WTC11 (cell line): ENCODE data around the gene URAD. TPM values are rescaled to one million over a fixed set of nuclear protein-coding genes. Genes with fewer than 3 reads are reported as not detected.

Source experiments
- ATAC-seq: fragments of 200-7000 bp; cut with Tn5 transposase; 2 replicates; pipeline ENCODE4 v1.10.0; 2021; ENCODE audit warnings: mild to moderate bottlenecking, moderate library complexity
- CTCF ChIA-PET: fragments of 300-600 bp; sonication (Branson Sonifier 250); formaldehyde crosslinking; loops from one replicate; lab custom pipeline; 2021; ENCODE audit warnings: antibody characterized with exemption; lab: Charles Lee
- POLR2A ChIA-PET: fragments of 350-600 bp; sonication (Branson Sonifier 250); formaldehyde crosslinking; loops from one replicate; lab custom pipeline; 2021; ENCODE audit warnings: antibody characterized with exemption; lab: Charles Lee
- DNase-seq: peaks from one replicate; pipeline ENCODE4 v3.0.0; 2021; ENCODE audit warnings: low spot score
- H3K27ac Mint-ChIP-seq: 2 replicates; pipeline ENCODE4 v1.8.0; 2021; ENCODE audit warnings: mixed read lengths
- H3K27me3 Mint-ChIP-seq: 2 replicates; pipeline ENCODE4 v1.8.0; 2021; ENCODE audit warnings: low read depth, mild to moderate bottlenecking, moderate library complexity, mixed read lengths
- H3K36me3 Mint-ChIP-seq: 2 replicates; pipeline ENCODE4 v1.8.0; 2021; ENCODE audit warnings: mixed read lengths
- H3K4me1 Mint-ChIP-seq: 2 replicates; pipeline ENCODE4 v1.8.0; 2022; ENCODE audit warnings: mixed read lengths
- H3K4me3 Mint-ChIP-seq: 2 replicates; pipeline ENCODE4 v1.8.0; 2021; ENCODE audit warnings: mild to moderate bottlenecking, moderate library complexity, mixed read lengths
- H3K9me3 Mint-ChIP-seq: 2 replicates; pipeline ENCODE4 v1.8.0; 2021; ENCODE audit warnings: mixed read lengths
- ATF1 ChIP-seq: sonication (generic); formaldehyde crosslinking; IDR thresholded peaks from 2 replicates; pipeline ENCODE4 v1.8.1; 2023; ENCODE audit warnings: mild to moderate bottlenecking, moderate library complexity, missing genetic modification reagents
- CDX4 ChIP-seq: fragments of 250-450 bp; sonication (Bioruptor Pico); IDR thresholded peaks from 2 replicates; pipeline ENCODE4 v1.9.0; 2021; ENCODE audit warnings: moderate library complexity, mild to moderate bottlenecking, inconsistent platforms, borderline replicate concordance
- CREM ChIP-seq: sonication (generic); formaldehyde crosslinking; IDR thresholded peaks from 2 replicates; pipeline ENCODE4 v1.8.1; 2022; ENCODE audit warnings: mild to moderate bottlenecking, missing genetic modification reagents, moderate library complexity
- ESRRA ChIP-seq: sonication (generic); formaldehyde crosslinking; IDR thresholded peaks from 2 replicates; pipeline ENCODE4 v1.8.1; 2022; ENCODE audit warnings: mild to moderate bottlenecking, missing genetic modification reagents, borderline replicate concordance
- FOXK1 ChIP-seq: sonication (generic); formaldehyde crosslinking; IDR thresholded peaks from 2 replicates; pipeline ENCODE4 v1.8.0; 2022; ENCODE audit warnings: mild to moderate bottlenecking, moderate library complexity, missing genetic modification reagents
- FOXP1 ChIP-seq: sonication (generic); formaldehyde crosslinking; IDR thresholded peaks from 2 replicates; pipeline ENCODE4 v1.8.0; 2022; ENCODE audit warnings: missing genetic modification reagents, mild to moderate bottlenecking, moderate library complexity, borderline replicate concordance
- NFATC4 ChIP-seq: fragments of 250-450 bp; sonication (Bioruptor Pico); IDR thresholded peaks from 2 replicates; pipeline ENCODE4 v1.9.0; 2021; ENCODE audit warnings: mild to moderate bottlenecking
- NFYB ChIP-seq: sonication (generic); formaldehyde crosslinking; conservative IDR thresholded peaks from 2 replicates; pipeline ENCODE4 v1.8.0; 2022; ENCODE audit warnings: low read depth, missing genetic modification reagents
- NR1H2 ChIP-seq: sonication (generic); formaldehyde crosslinking; IDR thresholded peaks from 2 replicates; pipeline ENCODE4 v1.9.0; 2021; ENCODE audit warnings: mild to moderate bottlenecking, moderate library complexity, missing genetic modification reagents
- NR2C2 ChIP-seq: sonication (generic); formaldehyde crosslinking; IDR thresholded peaks from 2 replicates; pipeline ENCODE4 v1.8.0; 2022; ENCODE audit warnings: mild to moderate bottlenecking, missing genetic modification reagents
- PRRX2 ChIP-seq: fragments of 250-450 bp; sonication (Bioruptor Pico); IDR thresholded peaks from 2 replicates; pipeline ENCODE4 v1.8.0; 2021; ENCODE audit warnings: mild to moderate bottlenecking
- SOX15 ChIP-seq: fragments of 250-450 bp; sonication (Bioruptor Pico); IDR thresholded peaks from 2 replicates; pipeline ENCODE4 v1.9.0; 2021; ENCODE audit warnings: mild to moderate bottlenecking
- TCF7 ChIP-seq: sonication (generic); formaldehyde crosslinking; IDR thresholded peaks from 2 replicates; pipeline ENCODE4 v1.8.0; 2022; ENCODE audit warnings: mild to moderate bottlenecking, low read depth, missing genetic modification reagents, moderate library complexity
- TEAD4 ChIP-seq: sonication (generic); formaldehyde crosslinking; IDR thresholded peaks from 2 replicates; pipeline ENCODE4 v1.8.0; 2022; ENCODE audit warnings: mild to moderate bottlenecking, missing genetic modification reagents
- ZNF416 ChIP-seq: fragments of 250-450 bp; sonication (Bioruptor Pico); IDR thresholded peaks from 2 replicates; pipeline ENCODE4 v1.9.0; 2021; ENCODE audit warnings: mild to moderate bottlenecking, inconsistent platforms
- ZNF425 ChIP-seq: fragments of 250-450 bp; sonication (Bioruptor Pico); conservative IDR thresholded peaks from 2 replicates; pipeline ENCODE4 v1.9.0; 2021; ENCODE audit warnings: mild to moderate bottlenecking
- total RNA-seq: library from RNA; stranded (reverse); gene quantifications from 3 replicates; pipeline ENCODE4 v1.2.3, GENCODE V29; 2021
- TF ChIP-seq, protein P1 (sequence below): sonication (generic); formaldehyde crosslinking; IDR thresholded peaks from 2 replicates; pipeline ENCODE4 v1.8.0; 2022; ENCODE audit warnings: mild to moderate bottlenecking, missing genetic modification reagents
- TF ChIP-seq, protein P2 (sequence below): sonication (generic); formaldehyde crosslinking; IDR thresholded peaks from 2 replicates; pipeline ENCODE4 v1.8.0; 2022; ENCODE audit warnings: mild to moderate bottlenecking, missing genetic modification reagents
- TF ChIP-seq, protein P3 (sequence below): sonication (generic); formaldehyde crosslinking; IDR thresholded peaks from 2 replicates; pipeline ENCODE4 v1.8.0; 2022; ENCODE audit warnings: mild to moderate bottlenecking, missing genetic modification reagents
- TF ChIP-seq, protein P4 (sequence below): sonication (generic); formaldehyde crosslinking; IDR thresholded peaks from 2 replicates; pipeline ENCODE4 v1.8.0; 2023; ENCODE audit warnings: mild to moderate bottlenecking, missing genetic modification reagents

URAD gene
- total RNA-seq, 1 experiment from 2014 or later = not detected

DNA sequence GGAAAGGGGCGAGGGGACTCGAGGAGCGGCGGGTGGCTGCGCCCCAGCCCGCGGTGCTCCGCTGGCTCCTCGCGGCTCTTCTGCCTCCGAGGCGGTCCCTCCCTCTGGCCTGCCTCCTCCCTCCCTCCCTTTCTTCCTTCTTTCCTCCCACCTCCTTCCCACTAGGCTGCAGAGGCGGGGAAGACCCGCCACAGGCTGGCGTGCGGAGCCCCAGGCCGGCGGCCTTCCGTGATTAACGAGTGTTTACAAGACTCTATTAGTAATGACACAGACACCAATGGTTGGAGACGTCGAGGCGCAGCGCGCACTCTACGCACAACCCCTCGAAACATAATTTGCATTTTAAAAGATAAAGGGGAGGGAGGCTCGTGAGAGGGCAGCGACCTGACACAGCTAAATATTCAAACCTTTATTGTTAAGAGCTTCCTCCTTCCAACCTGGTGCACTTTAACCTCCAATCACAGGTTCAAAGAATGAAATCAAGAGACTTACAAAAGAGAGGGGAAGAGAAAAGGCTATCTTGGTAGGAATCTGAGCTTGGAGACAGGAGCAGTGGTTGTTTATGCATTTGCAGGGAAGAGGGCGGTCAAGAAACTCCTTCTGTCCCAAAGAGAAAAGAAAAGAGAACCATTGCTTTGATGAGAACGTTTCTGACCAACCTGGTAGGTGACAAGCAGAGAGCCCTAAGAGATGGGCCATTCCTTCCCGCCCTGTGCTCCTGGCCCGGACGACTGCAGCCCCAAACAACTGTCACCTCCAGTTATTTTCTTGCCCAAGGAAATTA lies 19.2 kb downstream of the URAD start, which contains the start of gene CDX2:
Gene CDX2 (minus strand): TSS at position 234 of the 784 bp plus-strand sequence. CDS start 309 bp downstream, outside the sequence.
- POLR2A ChIA-PET = no interaction called here
- H3K27me3 Mint-ChIP-seq = peaks cover 100% of the 10 kb centered on the region
- peak within 1 kb of the TSS; percentile 70 for H3K4me3 Mint-ChIP-seq
- no peaks in the 10 kb centered on the region for H3K9me3 Mint-ChIP-seq
- DNase-seq = peak; percentile 52
- peak; percentile 21 for ATAC-seq
- no peaks in the 10 kb centered on the region for H3K36me3 Mint-ChIP-seq
- peaks cover 66% of the 10 kb centered on the region for H3K4me1 Mint-ChIP-seq
- CTCF ChIA-PET = interaction anchor here (1.2 to 6.1 kb wide), 7 partner anchors 8 to 172 kb away, joined by 3 to 53 read pairs (median 15); no protein-coding TSS in a partner anchor
- H3K27ac Mint-ChIP-seq = no peak within 1 kb of the TSS
- TF ChIP-seq, protein P1, sequence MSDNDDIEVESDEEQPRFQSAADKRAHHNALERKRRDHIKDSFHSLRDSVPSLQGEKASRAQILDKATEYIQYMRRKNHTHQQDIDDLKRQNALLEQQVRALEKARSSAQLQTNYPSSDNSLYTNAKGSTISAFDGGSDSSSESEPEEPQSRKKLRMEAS (CRISPR knock-in tag) = peak; percentile 10; the same call in 1 of the 2 replicates
- no peak for TF ChIP-seq CDX4

- CTCF ChIA-PET = interaction anchor here (1.0 to 6.1 kb wide), 11 partner anchors 8 to 606 kb away, joined by 3 to 53 read pairs (median 7); no protein-coding TSS in a partner anchor
These were observed 20.0 kb downstream of the URAD start for GRCh38 chr13:27968316-27969081.

GRCh38 chr13:27967736-27968315 lies 20.7 kb downstream of the URAD start:
- CTCF ChIA-PET = interaction anchor here (0.8 to 6.1 kb wide), 8 partner anchors 9 to 606 kb away, joined by 3 to 53 read pairs (median 4); no protein-coding TSS in a partner anchor
- Mint-ChIP-seq H3K36me3 (no peaks in the 10 kb centered on the region), H3K27me3 (peaks cover 100% of the 10 kb centered on the region), H3K4me3 (peak overlapping the region; percentile 58), H3K4me1 (peaks cover 63% of the 10 kb centered on the region), H3K9me3 (no peaks in the 10 kb centered on the region), H3K27ac (no peak overlapping the region)
- ATAC-seq (no peak), DNase-seq (no peak)
- POLR2A ChIA-PET = no interaction called here
- TF ChIP-seq FOXK1 (CRISPR knock-in tag) = no peak
- TF ChIP-seq ESRRA (CRISPR knock-in tag) = no peak
- TF ChIP-seq, protein P2, sequence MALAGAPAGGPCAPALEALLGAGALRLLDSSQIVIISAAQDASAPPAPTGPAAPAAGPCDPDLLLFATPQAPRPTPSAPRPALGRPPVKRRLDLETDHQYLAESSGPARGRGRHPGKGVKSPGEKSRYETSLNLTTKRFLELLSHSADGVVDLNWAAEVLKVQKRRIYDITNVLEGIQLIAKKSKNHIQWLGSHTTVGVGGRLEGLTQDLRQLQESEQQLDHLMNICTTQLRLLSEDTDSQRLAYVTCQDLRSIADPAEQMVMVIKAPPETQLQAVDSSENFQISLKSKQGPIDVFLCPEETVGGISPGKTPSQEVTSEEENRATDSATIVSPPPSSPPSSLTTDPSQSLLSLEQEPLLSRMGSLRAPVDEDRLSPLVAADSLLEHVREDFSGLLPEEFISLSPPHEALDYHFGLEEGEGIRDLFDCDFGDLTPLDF (CRISPR knock-in tag) = no peak
- TF ChIP-seq TEAD4 = no peak
- TF ChIP-seq ZNF425 (CRISPR knock-in tag) = no peak
- TF ChIP-seq ATF1 = no peak
- no peak for TF ChIP-seq ZNF416 (CRISPR knock-in tag)
- no peak for TF ChIP-seq TCF7 (CRISPR knock-in tag)
- TF ChIP-seq NFYB = no peak

More at GRCh38 chr13:27968316-27969081, 20.0 kb downstream of the URAD start:
- Mint-ChIP-seq H3K4me1 (peaks cover 62% of the 10 kb centered on the region), H3K27ac (no peak overlapping the region), H3K27me3 (peaks cover 100% of the 10 kb centered on the region), H3K4me3 (peak overlapping the region; percentile 54)
- DNase-seq = peak; percentile 62
- POLR2A ChIA-PET = no interaction called here
- peak; percentile 1; the same call in 1 of the 2 replicates for ATAC-seq
- no peak for TF ChIP-seq SOX15
- TF ChIP-seq, protein P3, sequence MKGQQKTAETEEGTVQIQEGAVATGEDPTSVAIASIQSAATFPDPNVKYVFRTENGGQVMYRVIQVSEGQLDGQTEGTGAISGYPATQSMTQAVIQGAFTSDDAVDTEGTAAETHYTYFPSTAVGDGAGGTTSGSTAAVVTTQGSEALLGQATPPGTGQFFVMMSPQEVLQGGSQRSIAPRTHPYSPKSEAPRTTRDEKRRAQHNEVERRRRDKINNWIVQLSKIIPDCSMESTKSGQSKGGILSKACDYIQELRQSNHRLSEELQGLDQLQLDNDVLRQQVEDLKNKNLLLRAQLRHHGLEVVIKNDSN (CRISPR knock-in tag) = peak; percentile 58; the same call in 1 of the 2 replicates
- TF ChIP-seq FOXP1 (CRISPR knock-in tag) = peak; percentile 21; the same call in 1 of the 2 replicates
- TF ChIP-seq, protein P1 (CRISPR knock-in tag) = peak; percentile 63; the same call in 1 of the 2 replicates
- no peak for TF ChIP-seq NR2C2 (CRISPR knock-in tag)
- TF ChIP-seq NFATC4 (CRISPR knock-in tag) = no peak
- TF ChIP-seq, protein P4, sequence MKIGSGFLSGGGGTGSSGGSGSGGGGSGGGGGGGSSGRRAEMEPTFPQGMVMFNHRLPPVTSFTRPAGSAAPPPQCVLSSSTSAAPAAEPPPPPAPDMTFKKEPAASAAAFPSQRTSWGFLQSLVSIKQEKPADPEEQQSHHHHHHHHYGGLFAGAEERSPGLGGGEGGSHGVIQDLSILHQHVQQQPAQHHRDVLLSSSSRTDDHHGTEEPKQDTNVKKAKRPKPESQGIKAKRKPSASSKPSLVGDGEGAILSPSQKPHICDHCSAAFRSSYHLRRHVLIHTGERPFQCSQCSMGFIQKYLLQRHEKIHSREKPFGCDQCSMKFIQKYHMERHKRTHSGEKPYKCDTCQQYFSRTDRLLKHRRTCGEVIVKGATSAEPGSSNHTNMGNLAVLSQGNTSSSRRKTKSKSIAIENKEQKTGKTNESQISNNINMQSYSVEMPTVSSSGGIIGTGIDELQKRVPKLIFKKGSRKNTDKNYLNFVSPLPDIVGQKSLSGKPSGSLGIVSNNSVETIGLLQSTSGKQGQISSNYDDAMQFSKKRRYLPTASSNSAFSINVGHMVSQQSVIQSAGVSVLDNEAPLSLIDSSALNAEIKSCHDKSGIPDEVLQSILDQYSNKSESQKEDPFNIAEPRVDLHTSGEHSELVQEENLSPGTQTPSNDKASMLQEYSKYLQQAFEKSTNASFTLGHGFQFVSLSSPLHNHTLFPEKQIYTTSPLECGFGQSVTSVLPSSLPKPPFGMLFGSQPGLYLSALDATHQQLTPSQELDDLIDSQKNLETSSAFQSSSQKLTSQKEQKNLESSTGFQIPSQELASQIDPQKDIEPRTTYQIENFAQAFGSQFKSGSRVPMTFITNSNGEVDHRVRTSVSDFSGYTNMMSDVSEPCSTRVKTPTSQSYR (CRISPR knock-in tag) = no peak
- TF ChIP-seq CREM = no peak
- TF ChIP-seq PRRX2 (CRISPR knock-in tag) = no peak
- TF ChIP-seq NR1H2 = no peak
- TF ChIP-seq, all 79 proteins: peak for 3
- Mint-ChIP-seq H3K36me3 (no peaks in the 10 kb centered on the region), H3K9me3 (no peaks in the 10 kb centered on the region)
